SK-N-SH (cell line): ENCODE results near the gene SPOCK1. TPM values are rescaled to one million over a fixed set of nuclear protein-coding genes. Genes with fewer than 3 reads are reported as not detected.

ENCODE experiments used
- CTCF ChIA-PET: fragments of 300-600, 350-600 bp; formaldehyde crosslinking; extraction: SDS; loops from one replicate; lab custom pipeline; 2021; lab: Yijun Ruan, JAX
- POLR2A ChIA-PET: fragments of 350-600 bp; sonication (Branson Sonifier 250); formaldehyde crosslinking; extraction: SDS; loops from one replicate; lab custom pipeline; 2020; ENCODE audit warnings: antibody characterized with exemption, inconsistent platforms; lab: Yijun Ruan, JAX
- DNase-seq: peaks from one replicate; pipeline ENCODE4 v3.0.0; 2012
- H2AFZ ChIP-seq: fragments of 200-600 bp; sonication (generic); 2 replicates; pipeline ENCODE4 v1.8.1; 2016; ENCODE audit warnings: antibody characterized with exemption, mild to moderate bottlenecking, low read depth
- H3F3A ChIP-seq: fragments of 200-600 bp; sonication (generic); replicated peaks from 2 replicates; pipeline ENCODE3; 2016; ENCODE audit warnings: antibody characterized with exemption, mild to moderate bottlenecking; ENCODE audit not compliant: insufficient read depth
- H3K27ac ChIP-seq, 2 experiments: fragments of 200-500 bp in 1 of 2; fragments of 200-600 bp in 1 of 2; sonication (Bioruptor generic) in 1 of 2; sonication (generic), shearing (Covaris generic) in 1 of 2; 2 replicates each; pipeline versions ENCODE4 v1.5.1 to v1.6.1; 2014 to 2016; ENCODE audit warnings: low read depth in 2 of 2, inconsistent platforms in 1 of 2, low read length in 1 of 2, mild to moderate bottlenecking in 1 of 2, mixed read lengths in 1 of 2
- H3K27me3 ChIP-seq: fragments of 200-600 bp; sonication (generic), shearing (Covaris generic); 2 replicates; pipeline ENCODE4 v1.6.1; 2016; ENCODE audit warnings: mixed run types; ENCODE audit not compliant: insufficient read depth
- H3K36me3 ChIP-seq, 2 experiments: fragments of 200-500 bp in 1 of 2; fragments of 200-600 bp in 1 of 2; sonication (Bioruptor generic) in 1 of 2; sonication (generic) in 1 of 2; replicated peaks in 1 of 2; 2 replicates each; pipeline versions ENCODE3 to v1.5.1; 2014 to 2016; ENCODE audit warnings: low read length in 1 of 2, mild to moderate bottlenecking in 1 of 2; ENCODE audit not compliant: insufficient read depth in 2 of 2, control insufficient read depth in 1 of 2
- H3K4me1 ChIP-seq, 2 experiments: fragments of 200-500 bp in 1 of 2; fragments of 200-600 bp in 1 of 2; sonication (Bioruptor generic) in 1 of 2; sonication (generic), shearing (Covaris generic) in 1 of 2; 2 replicates each; pipeline versions ENCODE4 v1.5.1 to v1.6.1; 2014 to 2016; ENCODE audit warnings: low read depth in 1 of 2, low read length in 1 of 2, mixed run types in 1 of 2; ENCODE audit not compliant: insufficient read depth in 2 of 2, control insufficient read depth in 1 of 2
- H3K4me2 ChIP-seq: fragments of 200-600 bp; sonication (generic), shearing (Covaris generic); 2 replicates; pipeline ENCODE4 v1.6.1; 2017; ENCODE audit warnings: mixed run types
- H3K4me3 ChIP-seq, 2 experiments: fragments of 200-500 bp in 1 of 2; fragments of 200-600 bp in 1 of 2; sonication (Bioruptor generic) in 1 of 2; sonication (generic), shearing (Covaris generic) in 1 of 2; 2 replicates each; pipeline versions ENCODE4 v1.5.1 to v1.8.1; 2014 to 2016; ENCODE audit warnings: low read depth in 2 of 2, inconsistent platforms in 1 of 2, low read length in 1 of 2, mild to moderate bottlenecking in 1 of 2, mixed read lengths in 1 of 2, moderate library complexity in 1 of 2
- H3K79me2 ChIP-seq: fragments of 200-600 bp; sonication (generic); 2 replicates; pipeline ENCODE4 v1.8.1; 2017; ENCODE audit warnings: mild to moderate bottlenecking; ENCODE audit not compliant: insufficient read depth
- H3K9ac ChIP-seq: fragments of 200-600 bp; sonication (generic); 2 replicates; pipeline ENCODE4 v1.6.1; 2017; ENCODE audit warnings: mixed run types
- H3K9me2 ChIP-seq: fragments of 200-600 bp; sonication (generic); 2 replicates; pipeline ENCODE4 v1.6.1; 2017; ENCODE audit warnings: mixed run types
- H3K9me3 ChIP-seq: fragments of 200-600 bp; sonication (generic); 2 replicates; pipeline ENCODE4 v1.6.1; 2017; ENCODE audit warnings: mixed run types, mild to moderate bottlenecking, moderate library complexity
- H4K20me1 ChIP-seq: fragments of 200-600 bp; sonication (generic); 2 replicates; pipeline ENCODE4 v1.6.1; 2017; ENCODE audit warnings: mild to moderate bottlenecking, mixed run types; ENCODE audit not compliant: insufficient read depth
- ELF1 ChIP-seq: IDR thresholded peaks from 2 replicates; pipeline ENCODE4 v1.4.0; 2012
- EP300 ChIP-seq, 2 experiments: IDR thresholded peaks; 2 replicates each; pipeline versions ENCODE4 v1.4.0 to v1.6.1; 2012; ENCODE audit warnings: borderline replicate concordance in 1 of 2, low read depth in 1 of 2, low read length in 1 of 2
- FOSL2 ChIP-seq: IDR thresholded peaks from 2 replicates; pipeline ENCODE4 v1.4.0; 2012; ENCODE audit warnings: low read depth, mild to moderate bottlenecking, moderate library complexity, borderline replicate concordance
- FOXJ3 ChIP-seq: sonication (generic); formaldehyde crosslinking; IDR thresholded peaks from 2 replicates; pipeline ENCODE4 v1.5.1; 2020; ENCODE audit warnings: mild to moderate bottlenecking, missing genetic modification reagents
- FOXM1 ChIP-seq: IDR thresholded peaks from 2 replicates; pipeline ENCODE4 v1.4.0; 2012; ENCODE audit warnings: low read depth, mild to moderate bottlenecking
- GABPA ChIP-seq: IDR thresholded peaks from 2 replicates; pipeline ENCODE4 v1.4.0; 2012; ENCODE audit warnings: low read depth, mild to moderate bottlenecking
- JUND ChIP-seq: IDR thresholded peaks from 2 replicates; pipeline ENCODE4 v1.4.0; 2012
- MXI1 ChIP-seq: IDR thresholded peaks from 2 replicates; pipeline ENCODE4 v1.6.1; 2012; ENCODE audit warnings: mild to moderate bottlenecking, low read depth, low read length, improper control_type of control experiment
- NFIC ChIP-seq: IDR thresholded peaks from 2 replicates; pipeline ENCODE4 v1.4.0; 2012; ENCODE audit warnings: borderline replicate concordance
- POLR2AphosphoS5 ChIP-seq: IDR thresholded peaks from 2 replicates; pipeline ENCODE4 v1.6.1; 2012; ENCODE audit warnings: low read depth, low read length
- RAD21 ChIP-seq: IDR thresholded peaks from 2 replicates; pipeline ENCODE4 v1.6.1; 2012; ENCODE audit warnings: mild to moderate bottlenecking, low read length
- RCOR1 ChIP-seq: fragments of 150-350 bp; IDR thresholded peaks from 2 replicates; pipeline ENCODE4 v1.6.1; 2017; ENCODE audit warnings: antibody characterized with exemption, low read length
- RFX5 ChIP-seq: IDR thresholded peaks from 2 replicates; pipeline ENCODE4 v1.6.1; 2012; ENCODE audit warnings: mild to moderate bottlenecking, improper control_type of control experiment, low read length
- RXRA ChIP-seq: IDR thresholded peaks from 2 replicates; pipeline ENCODE4 v1.4.0; 2012; ENCODE audit warnings: low read depth, mild to moderate bottlenecking, borderline replicate concordance
- SIN3A ChIP-seq: IDR thresholded peaks from 2 replicates; pipeline ENCODE4 v1.6.1; 2012; ENCODE audit warnings: low read depth, mild to moderate bottlenecking, low read length, moderate library complexity, borderline replicate concordance
- SMC3 ChIP-seq: IDR thresholded peaks from 2 replicates; pipeline ENCODE4 v1.6.1; 2012; ENCODE audit warnings: low read depth, low read length, improper control_type of control experiment
- TAF1 ChIP-seq: IDR thresholded peaks from 2 replicates; pipeline ENCODE4 v1.6.1; 2012; ENCODE audit warnings: low read depth, mild to moderate bottlenecking, low read length, moderate library complexity, borderline replicate concordance
- YY1 ChIP-seq: IDR thresholded peaks from 2 replicates; pipeline ENCODE4 v1.4.0; 2012; ENCODE audit warnings: low read depth, mild to moderate bottlenecking
- WGBS: methylation state at CpG from one replicate; pipeline ENCODE4 v1.1.6; 2017; ENCODE audit warnings: low lambda C conversion rate; 5-methylcytosine and 5-hydroxymethylcytosine counted together
- polyA plus RNA-seq, 3 experiments: library from polyadenylated mRNA; depleted of rRNA; stranded (reverse); fragments of >200 nt; gene quantifications; 2 replicates each; pipeline ENCODE4 v1.2.3, GENCODE V29; 2012
- TF ChIP-seq, protein P1 (sequence below): IDR thresholded peaks from 2 replicates; pipeline ENCODE4 v1.6.1; 2012; ENCODE audit warnings: mild to moderate bottlenecking, low read depth, low read length, moderate library complexity
- TF ChIP-seq, protein P2 (sequence below): IDR thresholded peaks from 2 replicates; pipeline ENCODE4 v1.4.0; 2012; ENCODE audit warnings: low read depth, borderline replicate concordance
- TF ChIP-seq, protein P3 (sequence below): IDR thresholded peaks from 2 replicates; pipeline ENCODE4 v1.4.0; 2012; ENCODE audit warnings: low read depth
- TF ChIP-seq, protein P4 (sequence below): IDR thresholded peaks from 2 replicates; pipeline ENCODE4; 2012
- TF ChIP-seq, protein P5 (sequence below): fragments of 150-350 bp; IDR thresholded peaks from 2 replicates; pipeline ENCODE4 v1.6.1; 2016; ENCODE audit warnings: mild to moderate bottlenecking, low read depth, low read length
- TF ChIP-seq, protein P6 (sequence below): fragments of 200-600 bp; sonication (generic); IDR thresholded peaks from 2 replicates; pipeline ENCODE4 v1.6.1; 2017; ENCODE audit warnings: antibody characterized with exemption, mild to moderate bottlenecking, moderate library complexity

Gene SPOCK1
- polyA plus RNA-seq, 1 of the 3 experiments (the other 2 are of a cell fraction): 11.3 TPM

DNA sequence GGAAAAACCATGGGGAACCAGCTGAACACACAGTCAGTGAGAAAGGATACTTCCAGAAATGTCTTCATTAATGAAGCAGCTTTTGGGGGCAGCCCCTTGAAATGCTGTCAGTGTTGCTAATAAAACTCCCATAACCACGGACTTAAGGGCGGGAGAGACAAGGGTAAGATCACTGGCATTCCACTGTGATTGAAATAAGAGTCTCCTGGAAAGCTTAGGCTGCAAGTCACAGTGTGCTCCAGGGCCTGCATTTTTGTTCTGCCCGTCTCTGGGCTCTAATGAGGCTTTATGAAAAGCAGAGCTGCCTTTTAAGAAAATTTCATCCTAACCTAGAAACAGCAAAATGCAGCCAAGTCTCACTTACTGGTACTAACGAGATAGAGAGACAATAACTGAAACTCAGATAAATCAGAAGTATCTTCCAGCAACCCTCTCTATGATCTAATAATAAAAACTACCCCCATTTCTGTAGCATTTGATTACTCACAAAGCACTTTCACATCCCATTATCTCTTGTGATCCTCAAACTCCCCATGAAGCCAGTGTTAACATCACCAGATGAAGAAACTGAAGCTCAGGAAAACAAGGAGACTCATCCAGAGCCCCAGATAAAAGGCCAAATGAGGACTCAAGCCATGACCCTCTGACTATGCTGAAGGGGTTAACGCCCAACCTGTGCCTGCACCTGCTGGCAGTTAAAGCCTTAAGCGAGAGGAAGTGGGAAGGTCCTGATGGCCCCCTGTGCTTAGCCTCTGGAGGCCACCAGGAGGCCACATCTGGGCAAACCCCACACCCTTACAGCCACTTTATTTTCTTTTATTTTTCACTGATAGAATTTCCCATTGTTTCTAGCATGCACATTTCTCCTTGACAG is 37.5 kb downstream of the SPOCK1 start:
- ChIA-PET CTCF (interaction anchor here (0.6 to 3.6 kb wide), 16 partner anchors 9 to 141 kb away, joined by 3 to 34 read pairs (median 4); partner anchors contain the start of gene SPOCK1), POLR2A (interaction anchor here (0.7 to 1.2 kb wide), 2 partner anchors 28 to 36 kb away, joined by 3 read pairs; no protein-coding TSS in a partner anchor)
- no peaks in the 10 kb centered on the region for H3K9me3 ChIP-seq
- peaks cover 65% of the 10 kb centered on the region for H3K79me2 ChIP-seq
- no peaks in the 10 kb centered on the region for H3K9me2 ChIP-seq
- peak; percentile 14 for DNase-seq
- no peaks in the 10 kb centered on the region for H4K20me1 ChIP-seq
- peak overlapping the region; percentile 7 to 90; a peak in 3 of 4 replicates for H3K27ac ChIP-seq
- WGBS: 30% methylated on average over 6 of the region's 6 CpGs
- no peak overlapping the region for H3K4me3 ChIP-seq
- no peaks in the 10 kb centered on the region for H3K27me3 ChIP-seq
- peaks cover 0 to 7% of the 10 kb centered on the region in 2 experiments for H3K36me3 ChIP-seq
- peaks cover 13 to 31% of the 10 kb centered on the region in 2 experiments for H3K4me1 ChIP-seq
- no peak overlapping the region for H3K9ac ChIP-seq
- peak overlapping the region; percentile 29; the same call in 1 of the 2 replicates for H3K4me2 ChIP-seq
- H2AFZ ChIP-seq: no peak overlapping the region
- peaks cover 8% of the 10 kb centered on the region for H3F3A ChIP-seq
- TF ChIP-seq, protein P1, sequence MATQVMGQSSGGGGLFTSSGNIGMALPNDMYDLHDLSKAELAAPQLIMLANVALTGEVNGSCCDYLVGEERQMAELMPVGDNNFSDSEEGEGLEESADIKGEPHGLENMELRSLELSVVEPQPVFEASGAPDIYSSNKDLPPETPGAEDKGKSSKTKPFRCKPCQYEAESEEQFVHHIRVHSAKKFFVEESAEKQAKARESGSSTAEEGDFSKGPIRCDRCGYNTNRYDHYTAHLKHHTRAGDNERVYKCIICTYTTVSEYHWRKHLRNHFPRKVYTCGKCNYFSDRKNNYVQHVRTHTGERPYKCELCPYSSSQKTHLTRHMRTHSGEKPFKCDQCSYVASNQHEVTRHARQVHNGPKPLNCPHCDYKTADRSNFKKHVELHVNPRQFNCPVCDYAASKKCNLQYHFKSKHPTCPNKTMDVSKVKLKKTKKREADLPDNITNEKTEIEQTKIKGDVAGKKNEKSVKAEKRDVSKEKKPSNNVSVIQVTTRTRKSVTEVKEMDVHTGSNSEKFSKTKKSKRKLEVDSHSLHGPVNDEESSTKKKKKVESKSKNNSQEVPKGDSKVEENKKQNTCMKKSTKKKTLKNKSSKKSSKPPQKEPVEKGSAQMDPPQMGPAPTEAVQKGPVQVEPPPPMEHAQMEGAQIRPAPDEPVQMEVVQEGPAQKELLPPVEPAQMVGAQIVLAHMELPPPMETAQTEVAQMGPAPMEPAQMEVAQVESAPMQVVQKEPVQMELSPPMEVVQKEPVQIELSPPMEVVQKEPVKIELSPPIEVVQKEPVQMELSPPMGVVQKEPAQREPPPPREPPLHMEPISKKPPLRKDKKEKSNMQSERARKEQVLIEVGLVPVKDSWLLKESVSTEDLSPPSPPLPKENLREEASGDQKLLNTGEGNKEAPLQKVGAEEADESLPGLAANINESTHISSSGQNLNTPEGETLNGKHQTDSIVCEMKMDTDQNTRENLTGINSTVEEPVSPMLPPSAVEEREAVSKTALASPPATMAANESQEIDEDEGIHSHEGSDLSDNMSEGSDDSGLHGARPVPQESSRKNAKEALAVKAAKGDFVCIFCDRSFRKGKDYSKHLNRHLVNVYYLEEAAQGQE: no peak
- no peak for TF ChIP-seq POLR2AphosphoS5
- TF ChIP-seq RCOR1: 0 out of 2 replicates have a peak, but pooled peaks have one; percentile 24
- peak in 1 of 2 experiments; percentile 82; a peak in 2 of 4 replicates for TF ChIP-seq EP300 (IDR thresholded peaks at IDR 0.05; ENCODE audit: borderline replicate concordance in 1 of 2, low read depth in 1 of 2, low read length in 1 of 2)
- TF ChIP-seq, protein P2, sequence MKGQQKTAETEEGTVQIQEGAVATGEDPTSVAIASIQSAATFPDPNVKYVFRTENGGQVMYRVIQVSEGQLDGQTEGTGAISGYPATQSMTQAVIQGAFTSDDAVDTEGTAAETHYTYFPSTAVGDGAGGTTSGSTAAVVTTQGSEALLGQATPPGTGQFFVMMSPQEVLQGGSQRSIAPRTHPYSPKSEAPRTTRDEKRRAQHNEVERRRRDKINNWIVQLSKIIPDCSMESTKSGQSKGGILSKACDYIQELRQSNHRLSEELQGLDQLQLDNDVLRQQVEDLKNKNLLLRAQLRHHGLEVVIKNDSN: no peak
- no peak for TF ChIP-seq ELF1
- no peak for TF ChIP-seq GABPA
- 0 out of 2 replicates have a peak, but pooled peaks have one; percentile 55 for TF ChIP-seq RFX5
- TF ChIP-seq, protein P3, sequence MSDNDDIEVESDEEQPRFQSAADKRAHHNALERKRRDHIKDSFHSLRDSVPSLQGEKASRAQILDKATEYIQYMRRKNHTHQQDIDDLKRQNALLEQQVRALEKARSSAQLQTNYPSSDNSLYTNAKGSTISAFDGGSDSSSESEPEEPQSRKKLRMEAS: no peak
- TF ChIP-seq, protein P4, sequence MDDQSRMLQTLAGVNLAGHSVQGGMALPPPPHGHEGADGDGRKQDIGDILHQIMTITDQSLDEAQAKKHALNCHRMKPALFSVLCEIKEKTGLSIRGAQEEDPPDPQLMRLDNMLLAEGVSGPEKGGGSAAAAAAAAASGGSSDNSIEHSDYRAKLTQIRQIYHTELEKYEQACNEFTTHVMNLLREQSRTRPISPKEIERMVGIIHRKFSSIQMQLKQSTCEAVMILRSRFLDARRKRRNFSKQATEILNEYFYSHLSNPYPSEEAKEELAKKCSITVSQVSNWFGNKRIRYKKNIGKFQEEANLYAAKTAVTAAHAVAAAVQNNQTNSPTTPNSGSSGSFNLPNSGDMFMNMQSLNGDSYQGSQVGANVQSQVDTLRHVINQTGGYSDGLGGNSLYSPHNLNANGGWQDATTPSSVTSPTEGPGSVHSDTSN: no peak
- no peak for TF ChIP-seq FOXJ3
- TF ChIP-seq, protein P5, sequence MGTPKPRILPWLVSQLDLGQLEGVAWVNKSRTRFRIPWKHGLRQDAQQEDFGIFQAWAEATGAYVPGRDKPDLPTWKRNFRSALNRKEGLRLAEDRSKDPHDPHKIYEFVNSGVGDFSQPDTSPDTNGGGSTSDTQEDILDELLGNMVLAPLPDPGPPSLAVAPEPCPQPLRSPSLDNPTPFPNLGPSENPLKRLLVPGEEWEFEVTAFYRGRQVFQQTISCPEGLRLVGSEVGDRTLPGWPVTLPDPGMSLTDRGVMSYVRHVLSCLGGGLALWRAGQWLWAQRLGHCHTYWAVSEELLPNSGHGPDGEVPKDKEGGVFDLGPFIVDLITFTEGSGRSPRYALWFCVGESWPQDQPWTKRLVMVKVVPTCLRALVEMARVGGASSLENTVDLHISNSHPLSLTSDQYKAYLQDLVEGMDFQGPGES: no peak
- no peak for TF ChIP-seq JUND
- TF ChIP-seq NFIC: no peak
- TF ChIP-seq RXRA: no peak
- TF ChIP-seq SIN3A: no peak
- TF ChIP-seq, protein P6, sequence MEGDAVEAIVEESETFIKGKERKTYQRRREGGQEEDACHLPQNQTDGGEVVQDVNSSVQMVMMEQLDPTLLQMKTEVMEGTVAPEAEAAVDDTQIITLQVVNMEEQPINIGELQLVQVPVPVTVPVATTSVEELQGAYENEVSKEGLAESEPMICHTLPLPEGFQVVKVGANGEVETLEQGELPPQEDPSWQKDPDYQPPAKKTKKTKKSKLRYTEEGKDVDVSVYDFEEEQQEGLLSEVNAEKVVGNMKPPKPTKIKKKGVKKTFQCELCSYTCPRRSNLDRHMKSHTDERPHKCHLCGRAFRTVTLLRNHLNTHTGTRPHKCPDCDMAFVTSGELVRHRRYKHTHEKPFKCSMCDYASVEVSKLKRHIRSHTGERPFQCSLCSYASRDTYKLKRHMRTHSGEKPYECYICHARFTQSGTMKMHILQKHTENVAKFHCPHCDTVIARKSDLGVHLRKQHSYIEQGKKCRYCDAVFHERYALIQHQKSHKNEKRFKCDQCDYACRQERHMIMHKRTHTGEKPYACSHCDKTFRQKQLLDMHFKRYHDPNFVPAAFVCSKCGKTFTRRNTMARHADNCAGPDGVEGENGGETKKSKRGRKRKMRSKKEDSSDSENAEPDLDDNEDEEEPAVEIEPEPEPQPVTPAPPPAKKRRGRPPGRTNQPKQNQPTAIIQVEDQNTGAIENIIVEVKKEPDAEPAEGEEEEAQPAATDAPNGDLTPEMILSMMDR: peak; percentile 35
- no peak for TF ChIP-seq FOXM1
- no peak for TF ChIP-seq RAD21
- TF ChIP-seq MXI1: peak; percentile 20; the same call in 1 of the 2 replicates
- TF ChIP-seq SMC3: no peak
- no peak for TF ChIP-seq TAF1
- TF ChIP-seq FOSL2: no peak
- no peak for TF ChIP-seq YY1
